Left renal pelvis (tissue), 4 donors: Measurements from ENCODE around the gene CACNG5. TPM values are rescaled to one million over a fixed set of nuclear protein-coding genes. Genes with fewer than 3 reads are reported as not detected.
"Not testable (repeated sequence)": the region's sequence is repeated elsewhere in the genome, so short reads cannot be mapped to it uniquely, and the experiment has no call there.

Source experiments
- DNase-seq, 4 donors: peaks; one replicate each; pipeline ENCODE4 v3.0.0-alpha.2; 2013; ENCODE audit warnings: low read depth in 4 of 4, low spot score in 3 of 4
- polyA plus RNA-seq, 4 donors: library from polyadenylated mRNA; unstranded; fragments of 120-200 nt; gene quantifications; one replicate each; pipeline ENCODE4 v1.2.1, GENCODE V29; 2013; ENCODE audit not compliant: insufficient read length in 4 of 4

CACNG5 gene
- polyA plus RNA-seq, 4 donors: 1.7 to 3.8 (median 3.0) TPM; not detected in 1

DNA sequence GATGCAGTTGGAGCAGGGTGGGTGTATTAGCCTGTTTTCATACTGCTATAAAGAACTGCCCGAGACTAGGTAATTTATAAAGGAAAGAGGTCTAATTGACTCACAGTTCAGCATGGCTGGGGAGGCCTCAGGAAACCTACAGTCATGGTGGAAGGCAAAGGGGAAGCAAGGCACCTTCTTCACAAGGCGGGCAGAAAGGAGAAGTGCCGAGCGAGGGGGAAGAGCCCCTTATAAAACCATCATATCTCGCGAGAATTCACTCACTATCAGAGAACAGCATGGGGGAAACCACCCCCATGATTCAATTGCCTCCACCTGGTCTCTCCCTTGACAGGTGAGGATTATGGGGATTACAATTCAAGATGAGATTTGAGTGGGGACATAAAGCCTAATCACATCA lies 68.4 kb downstream of the CACNG5 start:
- not testable (repeated sequence) for DNase-seq

DNA sequence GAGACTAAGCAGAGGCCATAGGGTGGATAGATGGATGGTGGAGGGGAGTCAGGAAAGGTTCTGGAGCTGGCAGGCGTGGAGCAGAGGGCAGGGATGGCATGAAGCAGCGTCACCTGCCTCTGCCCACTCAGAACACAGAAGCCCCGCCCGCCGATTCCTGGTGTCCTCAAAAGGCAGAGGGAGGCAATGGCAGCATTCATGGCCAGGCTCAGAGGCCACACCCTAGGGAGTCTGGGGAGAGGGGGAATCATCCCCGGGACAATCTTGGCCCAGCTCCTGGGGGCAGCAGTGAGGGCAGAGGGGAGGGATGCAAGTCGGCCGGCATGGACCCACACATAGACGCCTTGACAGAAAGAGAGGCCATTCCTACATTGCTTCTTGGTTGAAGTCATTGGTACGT lies 68.9 kb downstream of the CACNG5 start:
- no peak for DNase-seq

- peak in 2 of 4 donors; percentile 21 to 27 for DNase-seq
Measured at GRCh38 chr17:66904760-66905624, 70.1 kb downstream of the CACNG5 start.

DNA sequence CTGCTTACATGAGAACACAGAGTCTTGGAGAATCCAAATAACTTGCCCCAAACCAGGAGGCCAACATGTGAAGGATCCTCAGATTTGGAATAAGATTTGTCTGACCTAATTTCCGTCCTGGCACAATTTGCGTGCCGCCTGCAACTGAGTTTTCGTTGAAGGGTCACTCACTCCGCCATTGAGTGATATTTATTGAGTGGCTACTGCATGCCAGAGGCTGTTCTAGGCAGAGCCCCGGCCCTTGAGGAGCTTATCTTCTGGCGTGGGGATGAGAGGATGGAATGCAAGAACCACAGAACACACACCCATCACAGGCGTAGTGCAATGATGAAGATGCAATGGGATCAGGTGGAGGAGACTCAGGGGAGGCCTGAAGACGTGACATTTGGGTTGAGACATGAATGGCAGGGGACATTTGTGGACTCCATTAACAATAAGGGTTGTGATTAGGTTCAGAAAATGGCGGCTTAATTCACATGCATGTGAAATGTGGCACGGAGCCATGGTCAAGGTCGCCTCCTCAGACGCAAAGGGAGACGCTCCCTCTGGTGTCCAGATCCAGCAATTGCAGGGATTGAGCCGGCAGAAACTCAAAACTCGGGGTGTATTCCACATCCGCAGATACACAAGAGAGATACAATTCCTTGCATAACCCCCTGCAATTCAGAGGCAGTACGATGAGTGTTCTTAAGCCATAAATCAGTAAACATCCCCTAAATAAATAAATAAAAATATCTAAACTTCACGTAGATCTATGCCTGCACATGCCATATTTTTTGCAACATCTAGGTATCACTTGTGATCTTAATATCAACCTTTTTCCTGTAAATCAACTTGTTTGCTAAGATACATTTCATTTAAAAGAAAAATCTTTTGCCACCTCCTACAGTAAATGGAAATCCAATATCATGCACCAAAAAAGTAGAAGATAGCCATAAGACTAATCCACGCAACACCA lies 71.7 kb downstream of the CACNG5 start:
- DNase-seq: peak; percentile 53 to 74 (median 60)

- DNase-seq: no peak
Measured at GRCh38 chr17:66909804-66910373, 75.0 kb downstream of the CACNG5 start.

DNA sequence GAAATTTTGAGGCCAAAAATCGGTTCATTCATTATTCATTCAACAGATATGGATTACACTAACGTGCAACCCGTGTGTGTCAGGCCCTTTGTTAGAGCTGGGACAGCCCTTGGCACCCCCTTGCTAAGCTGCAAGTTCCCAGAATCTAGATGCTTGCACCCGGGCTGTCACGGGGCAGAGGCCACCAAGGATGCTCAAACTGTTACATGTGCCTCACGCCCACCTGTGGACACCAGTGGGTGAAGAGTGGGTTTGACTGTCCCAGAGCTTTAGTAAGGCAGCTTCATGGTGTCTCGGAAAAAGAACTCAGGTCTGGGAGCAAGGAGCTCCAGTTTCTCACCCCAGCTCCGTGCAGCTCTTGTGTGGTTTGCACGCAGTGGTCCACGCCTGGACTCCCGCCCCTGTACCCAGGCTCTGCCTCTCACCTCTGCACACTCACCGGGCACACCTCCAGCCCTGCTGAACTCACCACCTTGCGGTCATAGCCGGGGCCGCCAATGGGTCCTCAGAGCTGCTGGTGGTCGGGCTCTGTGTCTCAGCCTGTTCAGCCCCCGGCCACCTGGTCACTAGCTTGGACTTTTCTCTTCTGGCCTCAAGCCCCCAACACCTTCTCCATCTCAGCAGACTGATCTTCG lies 75.9 kb downstream of the CACNG5 start:
- no peak for DNase-seq

DNA sequence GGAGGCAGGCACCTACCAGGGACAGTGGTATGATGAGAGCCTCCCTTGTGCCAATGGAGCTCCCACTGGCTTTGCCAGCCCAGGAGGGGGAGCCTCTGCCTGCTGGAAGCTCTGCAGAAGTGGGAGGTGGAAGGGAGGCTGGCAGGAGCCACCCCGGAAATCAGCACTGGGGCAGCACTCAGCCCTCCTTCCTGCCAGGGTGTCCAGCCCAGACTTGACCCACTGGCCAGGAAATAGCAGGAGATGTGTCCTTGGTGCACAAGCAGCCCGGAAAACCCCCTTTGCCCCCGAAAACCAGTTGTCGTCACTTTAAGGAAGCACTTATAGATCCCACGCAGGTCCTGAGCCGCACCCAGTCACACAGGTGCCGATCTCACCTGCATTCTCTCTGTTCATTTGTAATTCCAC lies 80.3 kb downstream of the CACNG5 start:
- DNase-seq: no peak

GRCh38 chr17:66915792-66916191 lies 80.9 kb downstream of the CACNG5 start:
- no peak for DNase-seq

DNA sequence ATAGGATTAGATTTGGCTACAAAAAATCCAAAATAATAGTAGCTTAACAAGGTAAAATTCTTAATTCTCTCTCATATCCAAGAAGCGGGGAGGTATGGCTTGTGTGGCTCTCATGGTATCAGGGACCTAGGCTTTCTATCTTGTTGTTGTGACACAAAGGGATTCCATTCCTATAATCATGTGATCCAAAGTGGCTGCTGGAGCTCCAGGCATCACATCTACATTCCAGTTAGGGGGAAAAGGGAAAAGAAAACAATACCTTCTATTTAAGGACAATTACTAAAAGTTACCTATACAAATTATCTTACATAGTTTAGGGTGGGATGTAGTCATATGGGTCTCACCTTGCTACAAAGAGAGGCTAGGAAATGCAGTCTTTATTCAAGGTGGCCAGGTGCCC lies 82.0 kb downstream of the CACNG5 start:
- DNase-seq: no peak

DNA sequence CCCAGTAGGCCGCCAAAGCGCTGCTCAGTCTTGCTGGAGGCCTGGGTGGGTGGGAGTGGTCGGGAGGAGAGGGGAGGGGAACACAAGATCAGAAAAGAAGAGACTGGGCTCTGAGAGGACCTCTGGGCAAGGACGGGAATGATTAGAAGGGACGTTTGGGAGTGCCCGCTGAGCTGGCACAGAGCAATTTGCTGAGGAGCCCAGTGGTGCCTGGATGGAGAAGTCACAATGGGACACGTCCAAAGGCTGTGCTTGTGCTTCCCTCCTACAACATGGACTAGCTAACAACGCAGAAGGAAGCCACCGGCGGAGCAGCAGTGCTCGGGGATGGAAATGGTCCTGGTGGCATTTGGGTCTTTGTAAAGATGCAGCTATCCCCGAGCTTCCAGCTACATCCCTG lies 84.0 kb downstream of the CACNG5 start:
- DNase-seq: no peak

- DNase-seq: no peak
Measured at GRCh38 chr17:66920435-66920834, 85.5 kb downstream of the CACNG5 start.

DNA sequence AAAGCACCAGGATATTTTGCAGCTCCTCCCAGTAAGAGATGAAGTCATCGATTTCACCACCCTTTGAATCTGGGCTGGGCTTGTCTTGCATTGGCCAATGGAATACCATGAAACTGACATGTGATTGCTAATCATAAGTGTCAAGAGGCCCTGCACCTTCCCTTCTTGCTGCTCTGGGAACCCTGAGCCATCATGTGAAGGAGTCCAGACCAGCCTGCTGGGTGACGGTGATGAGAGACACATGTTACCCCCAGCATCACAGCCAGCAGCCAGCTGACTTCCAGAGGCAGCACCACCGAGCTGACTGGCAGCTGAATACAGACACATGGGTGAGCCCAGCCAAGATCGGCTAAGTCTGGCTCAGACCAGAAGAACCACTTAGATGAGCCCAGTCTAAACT lies 86.0 kb downstream of the CACNG5 start:
- no peak for DNase-seq

DNA sequence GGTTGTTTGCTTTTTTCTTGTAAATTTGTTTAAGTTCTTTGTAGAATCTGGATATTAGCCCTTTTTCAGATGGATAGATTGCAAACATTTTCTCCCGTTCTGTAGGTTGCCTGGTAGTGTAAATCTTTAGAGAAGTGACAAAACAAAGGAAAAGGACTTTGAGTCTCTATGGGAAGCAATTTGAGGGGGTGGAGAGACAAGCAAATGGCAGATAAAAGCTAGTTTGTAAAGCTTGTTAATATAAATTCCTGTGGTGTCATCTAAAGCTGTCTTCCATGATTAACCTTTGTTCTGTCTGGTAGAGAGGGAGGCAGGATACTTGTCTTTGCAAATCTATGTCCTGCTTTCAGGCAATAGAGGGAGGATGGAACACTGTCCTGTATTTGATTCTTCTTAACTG lies 89.0 kb downstream of the CACNG5 start:
- DNase-seq: no peak

DNA sequence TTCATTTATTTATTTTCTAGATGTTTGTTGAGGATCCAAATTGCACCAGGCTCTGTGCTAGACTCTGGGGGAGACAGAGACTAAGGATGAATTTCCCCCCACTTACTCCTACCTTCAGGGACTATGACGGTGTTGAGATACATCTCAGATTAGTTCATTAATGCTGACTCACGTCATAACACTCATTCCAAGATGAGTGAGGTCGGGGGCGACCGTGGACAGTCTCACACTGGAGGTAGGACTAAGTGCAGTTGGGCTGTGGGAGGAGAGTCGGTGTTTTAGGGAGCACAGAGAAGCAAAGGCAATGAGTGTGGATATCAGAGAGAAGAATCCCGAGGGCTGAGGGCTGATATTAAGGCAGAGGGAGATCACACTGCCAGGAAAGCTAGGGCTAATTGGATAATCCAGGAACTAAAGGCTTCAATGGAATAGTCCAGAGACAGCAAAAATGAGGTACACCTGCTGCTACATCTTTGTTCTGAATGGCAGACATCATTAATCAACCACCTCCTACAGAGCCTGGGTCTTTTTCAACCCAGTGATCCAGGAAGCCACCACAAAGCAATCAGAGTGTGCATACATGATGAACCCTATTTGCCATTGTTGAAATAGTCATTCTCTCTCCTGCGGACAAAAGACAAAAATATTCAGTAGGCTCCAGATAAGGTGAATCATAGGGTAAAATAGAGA lies 91.0 kb downstream of the CACNG5 start:
- no peak for DNase-seq

DNA sequence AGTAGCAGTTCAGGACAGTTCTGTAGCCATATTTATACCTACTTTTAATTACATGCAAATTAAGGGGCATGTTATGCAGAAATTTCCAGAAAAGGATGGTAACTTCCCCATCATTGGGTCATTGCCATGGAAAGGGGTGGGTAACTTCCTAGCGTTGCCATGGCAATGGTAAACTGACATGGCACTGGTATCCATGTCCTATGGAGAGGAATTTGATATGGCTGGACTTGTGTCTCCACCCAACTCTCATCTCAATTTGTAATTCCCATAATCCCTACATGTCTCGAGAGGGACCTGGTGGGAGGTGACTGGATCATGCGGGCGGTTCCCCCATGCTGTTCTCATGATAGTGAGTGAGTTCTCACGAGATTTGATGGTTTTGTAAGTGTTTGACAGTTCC lies 94.0 kb downstream of the CACNG5 start:
- DNase-seq: no peak

DNA sequence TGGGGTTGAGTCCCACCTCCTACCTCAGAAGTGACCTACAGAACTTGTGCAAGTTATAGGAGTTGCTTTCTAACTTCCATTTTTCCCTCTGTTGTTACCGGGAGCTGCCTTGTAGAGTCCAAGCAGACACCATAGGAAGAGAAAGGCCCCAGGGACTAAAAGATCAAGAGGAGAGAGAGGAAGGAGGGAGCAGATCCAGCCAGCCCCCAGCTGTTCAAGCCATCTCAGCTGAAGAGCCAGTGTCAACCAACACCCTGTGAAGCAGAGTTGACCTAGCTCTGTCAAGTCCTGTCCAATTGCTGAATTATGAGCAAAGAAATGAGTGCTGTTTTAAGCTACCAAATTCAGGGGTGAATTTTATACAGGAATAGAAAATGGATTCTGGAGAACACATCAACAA lies 94.7 kb downstream of the CACNG5 start:
- no peak for DNase-seq

DNA sequence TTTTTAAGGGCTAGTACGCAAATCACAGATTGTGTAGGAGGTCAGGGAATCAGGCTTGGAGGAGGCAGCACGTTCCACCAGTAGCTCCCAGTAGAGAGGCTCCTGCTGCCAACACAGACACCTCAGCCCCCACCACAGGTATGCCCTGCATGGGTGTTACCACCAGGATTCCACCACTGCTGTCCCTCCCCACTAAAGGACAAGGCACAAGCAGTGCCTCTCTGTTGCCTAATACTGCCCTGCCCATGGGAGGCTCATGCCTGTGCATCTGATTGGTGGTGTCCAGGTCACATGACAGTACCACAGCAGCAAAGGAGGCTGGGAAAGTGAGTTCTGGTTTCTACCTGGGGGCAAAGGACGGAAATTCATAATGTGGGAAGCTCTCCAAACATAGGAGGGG lies 96.0 kb downstream of the CACNG5 start:
- DNase-seq: no peak

DNA sequence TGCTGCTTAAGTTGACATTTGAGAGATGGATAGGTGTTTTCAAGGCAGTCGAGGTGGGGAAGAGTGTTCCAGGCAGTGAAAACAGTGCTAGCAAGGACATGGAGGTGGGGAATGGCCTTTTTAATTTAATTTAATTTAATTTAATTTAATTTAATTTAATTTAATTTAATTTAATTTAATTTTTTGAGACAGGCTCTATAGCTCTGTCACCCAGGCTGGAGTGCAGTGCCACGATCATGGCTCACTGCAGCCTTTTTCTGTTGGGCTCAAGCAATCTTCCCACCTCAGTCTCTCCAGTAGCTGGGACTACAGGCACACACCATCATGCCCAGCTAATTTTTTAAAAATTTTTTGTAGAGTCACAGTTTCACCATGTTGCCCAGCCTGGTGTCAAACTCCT lies 97.4 kb downstream of the CACNG5 start:
- DNase-seq: no peak

- no peak for DNase-seq
Measured at GRCh38 chr17:66934040-66934439, 99.1 kb downstream of the CACNG5 start.
